Upper lobe of left lung (tissue), 4 donors: ENCODE measurements around the gene ZG16.

ENCODE experiments used
- POLR2A ChIP-seq, 4 donors: fragments of 450-650 bp; IDR thresholded peaks; one replicate each; pipeline ENCODE4 v1.5.1; 2016 to 2017; ENCODE audit warnings: antibody characterized with exemption in 4 of 4, mild to moderate bottlenecking in 2 of 4
- POLR2AphosphoS5 ChIP-seq, 2 donors: sonication (generic); formaldehyde crosslinking; IDR thresholded peaks; one replicate each; pipeline ENCODE4 v1.5.1; 2017; ENCODE audit warnings: antibody characterized with exemption in 2 of 2
- TF ChIP-seq, protein P1 (sequence below), 6 experiments: fragments of 450-650 bp in 4 of 6; fragments of 200-600 bp in 2 of 6; sonication (generic) in 2 of 6; IDR thresholded peaks; one replicate each; pipeline ENCODE4 v1.5.1; 2016 to 2019; ENCODE audit warnings: antibody characterized with exemption in 6 of 6

- TF ChIP-seq, protein P1, sequence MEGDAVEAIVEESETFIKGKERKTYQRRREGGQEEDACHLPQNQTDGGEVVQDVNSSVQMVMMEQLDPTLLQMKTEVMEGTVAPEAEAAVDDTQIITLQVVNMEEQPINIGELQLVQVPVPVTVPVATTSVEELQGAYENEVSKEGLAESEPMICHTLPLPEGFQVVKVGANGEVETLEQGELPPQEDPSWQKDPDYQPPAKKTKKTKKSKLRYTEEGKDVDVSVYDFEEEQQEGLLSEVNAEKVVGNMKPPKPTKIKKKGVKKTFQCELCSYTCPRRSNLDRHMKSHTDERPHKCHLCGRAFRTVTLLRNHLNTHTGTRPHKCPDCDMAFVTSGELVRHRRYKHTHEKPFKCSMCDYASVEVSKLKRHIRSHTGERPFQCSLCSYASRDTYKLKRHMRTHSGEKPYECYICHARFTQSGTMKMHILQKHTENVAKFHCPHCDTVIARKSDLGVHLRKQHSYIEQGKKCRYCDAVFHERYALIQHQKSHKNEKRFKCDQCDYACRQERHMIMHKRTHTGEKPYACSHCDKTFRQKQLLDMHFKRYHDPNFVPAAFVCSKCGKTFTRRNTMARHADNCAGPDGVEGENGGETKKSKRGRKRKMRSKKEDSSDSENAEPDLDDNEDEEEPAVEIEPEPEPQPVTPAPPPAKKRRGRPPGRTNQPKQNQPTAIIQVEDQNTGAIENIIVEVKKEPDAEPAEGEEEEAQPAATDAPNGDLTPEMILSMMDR (IDR thresholded peaks at IDR 0.05), result no peak
- TF ChIP-seq POLR2A (IDR thresholded peaks at IDR 0.05) (peak in 1 of 4 donors; percentile 56), POLR2AphosphoS5 (IDR thresholded peaks at IDR 0.05) (peak; percentile 55 to 72)
Measured at GRCh38 chr16:29745853-29746345, 32.2 kb upstream of the ZG16 start, which contains the start of gene C16orf54.
